NAMALWA (cell line): ENCODE data around the gene NFATC2.
"Not testable (repeated sequence)": the region's sequence is repeated elsewhere in the genome, so short reads cannot be mapped to it uniquely, and the experiment has no call there.

Experiments
- DNase-seq: peaks from one replicate; pipeline ENCODE4 v3.0.0-alpha.2; 2015; ENCODE audit warnings: low spot score

The NFATC2 gene

GRCh38 chr20:51354191-51354768, 188.2 kb downstream of the NFATC2 start:
- DNase-seq, result no peak

GRCh38 chr20:51353491-51353890, 189.0 kb downstream of the NFATC2 start:
- DNase-seq, result no peak

- no peak for DNase-seq
Observed at GRCh38 chr20:51352791-51353190, 189.7 kb downstream of the NFATC2 start.

- no peak for DNase-seq
Observed at GRCh38 chr20:51350941-51351631, 191.4 kb downstream of the NFATC2 start.

- DNase-seq, result no peak
Observed at GRCh38 chr20:51348876-51349275, 193.6 kb downstream of the NFATC2 start.

GRCh38 chr20:51347831-51348230, 194.7 kb downstream of the NFATC2 start:
- no peak for DNase-seq

- peak; percentile 10 for DNase-seq
Observed at GRCh38 chr20:51346686-51347485, 195.6 kb downstream of the NFATC2 start.

- DNase-seq, result no peak
Observed at GRCh38 chr20:51345601-51346101, 196.9 kb downstream of the NFATC2 start.

GRCh38 chr20:51343802-51344201, 198.7 kb downstream of the NFATC2 start:
- DNase-seq, result not testable (repeated sequence)

GRCh38 chr20:51342510-51343236, 199.8 kb downstream of the NFATC2 start:
- no peak for DNase-seq

- no peak for DNase-seq
Observed at GRCh38 chr20:51341581-51341980, 200.9 kb downstream of the NFATC2 start.

- peak; percentile 60 for DNase-seq
Observed at GRCh38 chr20:51340451-51340840, 202.1 kb downstream of the NFATC2 start.

- DNase-seq, result no peak
Observed at GRCh38 chr20:51339721-51340450, 202.6 kb downstream of the NFATC2 start.

- DNase-seq, result no peak
Observed at GRCh38 chr20:51338692-51339440, 203.7 kb downstream of the NFATC2 start.

- no peak for DNase-seq
Observed at GRCh38 chr20:51337126-51337805, 205.3 kb downstream of the NFATC2 start.
